Stimulated activated CD4-positive, alpha-beta T cell treated with anti-CD3 and anti-CD28 coated beads, TNF-alpha, amount 100 ng/mL, for 4 hours (primary cell): ENCODE measurements around the gene DCTD.

Experiments used
- DNase-seq, 3 experiments: peaks; one replicate each; pipeline ENCODE4 v3.0.0-alpha.2; 2020; ENCODE audit warnings: low read depth in 3 of 3

DCTD gene

DNA sequence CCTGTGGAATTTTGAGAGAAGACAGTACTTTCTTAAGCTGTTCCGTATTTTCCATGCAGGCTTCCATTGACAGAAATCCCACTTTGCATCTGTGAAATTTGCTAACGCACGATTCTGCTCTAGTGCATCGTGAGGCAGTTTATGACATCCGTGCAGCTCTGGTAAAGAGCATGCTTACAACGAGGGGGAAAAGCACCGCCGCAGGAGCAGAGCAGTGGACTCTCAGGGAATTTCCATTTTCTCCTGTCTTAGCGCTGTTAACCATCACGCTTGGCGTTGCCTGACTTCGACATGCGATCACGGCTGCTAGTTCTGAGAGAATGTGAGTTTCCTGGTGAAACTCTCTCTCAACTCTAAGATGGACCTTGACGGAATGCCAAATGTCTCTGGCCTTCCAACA, 43.9 kb downstream of the DCTD start:
- DNase-seq = no peak

DNA sequence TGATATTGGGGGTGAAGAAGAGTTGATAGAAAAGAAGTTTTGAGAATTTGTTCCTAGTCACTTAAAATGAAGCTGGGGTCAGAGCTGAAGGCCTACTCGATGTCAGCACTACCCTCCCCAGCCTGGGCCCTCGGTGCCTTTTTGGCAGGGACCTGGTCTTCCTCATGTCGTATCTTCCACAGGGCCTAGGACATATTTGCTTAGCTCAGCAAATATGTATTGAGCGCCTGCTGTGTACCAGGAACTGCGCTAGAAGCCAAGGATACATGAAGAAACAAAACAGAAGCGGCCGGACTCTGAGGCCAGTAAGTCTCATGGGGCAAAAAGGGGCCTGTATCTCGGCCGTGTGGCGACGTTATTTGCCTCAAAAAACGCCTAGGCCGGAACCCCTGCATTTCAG, 44.3 kb downstream of the DCTD start:
- no peak for DNase-seq

DNA sequence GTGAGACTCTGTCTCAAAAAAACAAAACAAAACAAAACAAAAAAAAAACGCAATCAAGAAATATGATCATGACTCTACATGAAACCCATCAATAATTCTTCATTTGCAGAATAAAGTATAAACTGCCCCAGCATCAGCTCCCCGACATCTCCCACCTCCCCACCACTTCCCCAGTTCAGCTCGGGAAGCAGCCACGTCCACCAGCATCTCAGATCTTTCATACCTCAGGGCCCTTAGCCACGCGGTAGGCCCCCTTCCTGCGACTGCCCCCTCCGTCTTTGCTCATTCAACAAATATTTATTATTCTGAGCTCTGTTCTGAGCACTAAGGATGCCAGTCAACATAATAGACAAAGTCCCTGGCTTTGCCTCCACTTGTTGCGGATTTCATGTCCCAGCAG, 45.6 kb downstream of the DCTD start:
- no peak for DNase-seq

DNA sequence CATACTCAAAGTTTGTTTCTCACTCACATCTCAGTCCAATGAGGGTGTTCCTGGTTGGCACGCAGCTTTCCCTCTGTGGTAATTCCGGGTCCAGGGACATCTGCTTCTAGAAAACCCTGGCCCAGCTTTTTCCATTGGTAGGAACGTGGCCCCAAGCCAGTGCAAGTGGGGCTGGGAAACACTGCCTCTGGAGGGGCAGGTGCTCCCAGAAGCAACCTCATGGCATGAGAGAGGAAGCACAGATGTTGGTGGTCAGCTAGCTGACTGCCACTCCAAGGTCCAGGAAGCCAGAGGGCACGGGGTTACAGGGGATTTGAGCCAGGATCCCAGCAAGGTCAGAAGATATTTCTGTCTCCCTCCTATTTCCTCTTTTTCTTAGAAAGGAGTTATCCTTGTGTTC, 47.5 kb downstream of the DCTD start:
- DNase-seq = no peak

DNA sequence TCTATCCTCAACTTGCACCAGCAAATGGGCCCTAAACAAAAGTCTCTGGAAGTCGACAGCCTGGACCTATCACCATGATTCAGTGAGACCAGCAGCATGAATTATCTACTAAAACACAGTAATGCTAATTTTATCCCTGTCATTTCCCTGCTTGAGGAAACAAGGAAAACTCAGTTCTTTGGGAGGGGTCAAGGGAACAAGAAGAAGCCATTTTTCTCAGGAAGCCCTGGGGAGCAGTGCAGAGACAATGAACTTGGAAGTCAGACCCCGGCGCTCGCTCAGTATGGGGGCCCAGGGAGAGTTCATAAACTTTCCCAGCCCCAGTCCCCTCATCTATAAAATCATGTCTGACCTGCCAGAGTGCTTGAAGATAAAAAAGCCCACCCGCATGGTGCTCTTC, 50.4 kb downstream of the DCTD start:
- no peak for DNase-seq

DNA sequence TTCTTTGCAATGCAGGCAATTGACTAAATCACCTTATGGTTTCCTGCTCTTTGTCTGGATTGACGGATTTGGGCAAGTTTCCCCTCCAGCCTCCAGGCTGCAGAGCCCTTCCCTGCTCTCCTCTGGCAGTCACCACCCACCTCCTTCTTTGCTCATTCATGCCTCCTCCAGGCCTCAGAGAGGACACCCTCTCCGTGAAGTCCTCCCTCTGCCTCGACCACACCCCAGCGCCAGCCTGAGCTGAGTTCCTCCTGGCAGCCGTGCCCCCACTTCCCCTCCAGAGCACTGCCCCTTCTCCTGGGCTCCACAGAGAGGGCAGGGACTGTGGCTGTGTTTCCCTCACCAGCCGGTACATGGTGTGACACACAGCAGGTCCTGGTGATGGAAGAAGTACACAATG, 53.7 kb downstream of the DCTD start:
- DNase-seq = no peak

DNA sequence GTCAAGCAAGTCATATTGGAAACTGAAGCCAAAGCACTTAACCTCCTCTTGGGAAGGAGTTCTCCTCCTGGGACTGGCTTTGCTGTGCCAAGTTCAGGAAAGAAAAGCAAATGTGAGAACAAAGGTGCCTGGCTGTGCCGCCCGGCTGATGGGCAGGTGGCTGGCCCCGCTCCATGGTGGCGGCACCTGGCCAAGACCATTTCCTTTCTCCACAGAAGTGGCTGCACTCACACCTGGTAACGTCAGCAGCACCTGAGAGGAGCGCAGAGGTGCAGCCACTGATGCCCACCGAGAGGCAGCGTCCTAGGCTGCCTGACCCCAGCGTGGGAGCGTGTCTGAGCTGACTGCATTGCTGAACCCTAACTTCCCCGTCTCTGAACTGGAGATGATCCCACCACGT, 54.3 kb downstream of the DCTD start:
- no peak for DNase-seq

DNA sequence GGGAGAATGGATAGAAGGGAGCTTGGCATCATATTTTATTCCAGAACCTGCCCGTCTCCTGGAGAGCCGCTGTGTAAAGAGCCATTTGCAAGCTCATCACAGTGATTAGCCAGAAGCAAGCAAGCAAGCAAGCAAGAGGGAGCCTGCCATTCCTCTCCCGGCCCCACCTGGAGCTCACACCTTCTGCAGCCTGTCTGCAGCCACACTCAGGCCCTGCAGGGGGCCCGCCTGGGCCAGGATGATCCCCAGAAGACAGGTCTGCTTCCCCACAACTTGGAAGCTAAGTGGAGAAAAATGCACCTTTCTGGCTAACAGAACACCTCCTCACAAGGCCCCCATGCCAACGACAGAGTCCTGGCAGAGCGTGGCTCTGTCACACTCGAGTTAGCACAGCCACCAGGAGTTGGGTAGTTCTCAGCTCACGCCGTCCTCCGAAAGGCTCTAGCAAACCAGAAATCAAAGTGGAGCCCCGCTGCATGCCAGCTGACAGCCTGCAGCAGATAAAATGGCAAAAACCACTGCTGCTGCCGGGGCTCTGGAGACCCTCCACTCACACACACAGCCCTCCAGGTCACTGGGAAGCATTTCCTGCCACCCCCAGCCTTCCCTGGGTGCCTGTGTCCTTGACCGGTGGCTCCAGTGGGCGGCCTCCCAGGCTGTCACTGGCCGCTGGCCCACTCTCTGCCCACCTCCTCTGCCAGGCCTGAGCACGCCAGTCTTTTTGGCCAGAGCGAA, 54.9 kb downstream of the DCTD start:
- DNase-seq = no peak

DNA sequence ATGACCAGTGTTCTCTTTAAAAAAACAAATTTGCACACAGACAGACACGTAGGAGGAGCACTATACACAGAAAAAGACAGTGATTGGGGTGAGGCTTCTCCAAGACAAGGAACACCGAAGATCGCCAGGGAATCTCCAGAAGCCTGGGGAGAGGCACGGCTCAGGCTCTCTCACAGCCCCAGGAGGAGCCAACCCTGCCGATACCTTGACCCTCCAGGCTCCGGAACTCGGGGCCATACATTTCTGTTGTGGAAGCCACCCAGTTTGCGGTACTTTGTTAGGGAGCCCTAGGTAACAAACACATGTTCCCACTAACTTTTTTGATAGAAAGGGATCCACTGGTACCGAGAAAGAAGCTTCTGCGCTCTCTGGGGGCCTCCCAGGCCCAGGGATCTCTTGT, 55.8 kb downstream of the DCTD start:
- no peak for DNase-seq

DNA sequence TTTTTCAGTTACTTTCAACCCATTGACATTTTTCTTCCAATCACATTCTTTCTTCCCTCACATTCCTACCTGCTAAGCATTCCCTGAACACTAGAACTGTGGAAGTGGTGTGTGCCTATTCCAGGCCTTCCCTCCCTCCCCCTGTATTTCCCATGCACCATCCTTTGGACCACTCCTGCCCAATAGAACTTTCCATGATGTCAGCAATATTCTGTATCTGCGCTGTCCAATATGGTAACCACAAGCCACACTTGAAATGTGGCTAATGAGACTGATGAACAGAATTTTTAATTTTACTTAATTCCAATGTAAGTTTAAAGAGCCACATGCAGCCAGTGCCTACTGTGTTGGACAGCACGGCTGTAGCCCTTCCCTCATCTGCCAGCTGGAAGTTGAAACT, 57.5 kb downstream of the DCTD start:
- DNase-seq = no peak

DNA sequence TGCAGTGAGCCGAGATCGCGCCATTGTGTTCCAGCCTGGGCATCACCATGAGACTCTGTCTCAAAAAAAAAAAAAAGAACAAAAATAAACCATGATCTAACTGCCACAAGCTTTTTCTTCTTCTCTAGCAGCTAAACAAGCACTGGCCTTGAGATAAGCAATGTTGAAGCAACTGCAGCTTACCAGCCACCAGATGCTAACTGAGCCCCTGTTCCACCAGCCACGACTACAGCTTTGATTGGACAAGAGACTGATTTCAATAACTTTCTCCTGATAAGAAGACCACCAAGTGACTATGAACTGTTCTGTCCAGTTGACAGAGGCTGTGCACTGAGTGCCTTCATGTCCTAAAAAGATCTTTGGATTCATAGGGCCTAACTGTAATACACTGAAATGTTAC, 58.5 kb downstream of the DCTD start:
- no peak for DNase-seq

DNA sequence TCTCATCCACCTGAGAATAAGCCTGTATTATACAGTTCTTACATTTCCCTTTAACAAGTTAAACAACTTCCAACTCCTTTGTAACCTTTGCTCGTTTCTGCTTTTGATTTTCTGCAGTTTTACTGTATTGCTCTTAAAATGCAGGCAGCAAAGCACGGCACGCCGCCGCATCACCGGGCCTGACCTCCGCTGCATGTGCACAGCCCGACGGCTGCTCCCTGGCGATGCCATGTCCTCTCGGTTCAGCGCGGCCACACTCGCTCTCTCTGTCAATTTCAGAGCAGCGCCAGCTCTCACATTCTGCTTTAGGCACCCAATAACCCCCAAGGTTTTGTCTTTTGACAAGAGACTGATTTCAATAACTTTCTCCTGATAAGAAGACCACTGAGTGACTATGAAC, 60.3 kb downstream of the DCTD start:
- no peak for DNase-seq

DNA sequence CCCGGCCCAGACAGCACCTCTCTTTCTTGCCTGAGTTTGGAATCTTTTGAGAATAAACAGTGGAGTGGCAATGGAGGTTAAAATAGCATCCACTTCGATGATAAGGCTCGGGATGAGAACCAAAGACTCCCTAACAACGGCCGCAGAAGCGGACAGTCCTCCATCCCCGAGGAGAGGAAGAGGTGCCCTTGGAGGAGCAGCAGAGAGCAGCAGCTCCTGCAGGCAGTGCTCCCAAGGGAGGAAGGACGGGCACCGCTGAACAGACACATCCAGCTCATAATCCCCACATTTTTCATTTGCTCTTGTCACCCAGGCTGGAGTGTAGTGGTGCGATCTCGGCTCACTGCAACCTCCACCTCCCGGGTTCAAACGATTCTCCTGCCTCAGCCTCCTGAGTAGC, 61.3 kb downstream of the DCTD start:
- no peak for DNase-seq

DNA sequence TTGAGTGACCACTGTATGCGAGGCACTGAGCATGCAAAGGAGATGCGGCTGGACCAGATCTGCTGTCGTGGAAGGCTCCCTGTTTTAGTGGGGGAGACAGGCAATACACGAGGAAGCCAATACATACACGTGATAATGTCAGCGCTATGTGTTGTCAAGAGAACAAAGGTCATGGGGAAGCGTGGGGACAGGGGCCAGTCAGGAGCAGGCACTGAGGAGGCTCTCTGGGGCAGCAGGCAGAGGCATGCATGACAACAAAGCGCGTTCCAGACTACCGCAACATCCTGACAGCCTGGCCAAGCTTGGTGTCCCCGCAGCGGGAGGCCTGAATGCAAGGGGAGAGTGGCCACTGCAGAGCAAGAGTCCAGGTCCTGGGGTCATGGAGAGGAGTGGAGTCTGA, 61.9 kb downstream of the DCTD start:
- no peak for DNase-seq

DNA sequence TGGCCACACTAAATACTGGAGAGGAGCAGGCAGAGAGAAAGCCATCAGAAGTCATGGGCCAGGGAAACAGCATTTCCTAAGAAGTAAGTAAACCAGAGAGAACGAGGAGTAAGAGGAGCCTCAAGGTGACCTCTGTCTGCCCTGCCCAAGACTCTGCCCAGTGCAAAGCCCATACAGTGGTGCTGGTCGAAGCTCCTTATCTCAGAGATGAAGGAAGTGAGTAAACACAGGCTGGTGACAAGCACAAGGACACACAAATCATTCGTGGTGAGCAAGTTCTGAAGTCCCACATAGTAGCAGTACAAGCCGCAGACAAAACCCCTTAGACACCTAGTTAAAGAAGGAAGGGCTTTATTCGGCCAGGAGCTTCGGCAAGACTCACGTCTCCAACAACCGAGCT, 62.7 kb downstream of the DCTD start:
- DNase-seq = no peak

DNA sequence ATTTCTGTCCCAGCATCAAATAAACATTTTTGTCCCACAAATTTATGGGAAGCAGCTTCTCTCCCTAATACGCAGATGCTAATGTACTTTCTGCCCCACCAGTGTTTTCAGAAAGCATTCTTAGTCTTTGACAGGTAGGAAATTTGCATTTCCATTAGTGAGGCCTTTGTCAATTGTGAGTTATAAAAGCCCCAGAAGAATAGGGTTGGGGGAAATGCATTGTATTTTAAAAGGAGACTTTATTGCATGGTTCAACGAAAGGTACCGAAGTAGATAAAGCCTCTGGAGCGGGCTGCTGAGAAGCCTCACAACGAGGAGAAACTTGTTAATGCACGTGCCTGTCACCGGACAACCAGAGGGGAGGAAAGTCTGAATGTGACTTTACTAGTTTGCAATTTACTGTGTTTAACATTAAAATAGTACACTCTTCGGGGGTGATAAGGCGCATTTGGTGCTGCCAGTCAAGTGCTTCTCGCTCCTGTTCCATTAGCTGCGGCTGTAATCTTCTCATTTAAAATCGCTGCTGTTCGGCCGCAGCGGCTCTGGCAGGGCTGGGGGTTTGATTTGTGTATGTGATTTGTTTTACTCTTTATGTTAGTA, 63.4 kb downstream of the DCTD start:
- no peak for DNase-seq

DNA sequence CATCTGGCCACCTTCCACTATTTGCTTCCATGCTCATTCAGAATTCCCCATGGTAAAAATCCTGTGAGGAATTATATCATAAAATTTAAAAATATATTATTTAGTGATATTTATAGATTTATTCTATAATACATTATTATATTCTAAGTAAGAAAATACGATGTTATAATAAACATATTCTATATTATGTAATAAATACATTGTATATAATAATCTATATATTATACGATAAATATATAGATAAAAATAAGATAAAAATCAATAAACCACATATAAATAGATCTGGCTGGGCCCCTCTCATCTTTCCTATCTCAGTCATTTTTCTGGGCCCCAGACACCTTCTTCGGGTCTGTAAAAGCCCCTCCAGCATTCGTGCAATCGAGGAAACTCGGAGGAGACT, 68.5 kb downstream of the DCTD start:
- no peak for DNase-seq

DNA sequence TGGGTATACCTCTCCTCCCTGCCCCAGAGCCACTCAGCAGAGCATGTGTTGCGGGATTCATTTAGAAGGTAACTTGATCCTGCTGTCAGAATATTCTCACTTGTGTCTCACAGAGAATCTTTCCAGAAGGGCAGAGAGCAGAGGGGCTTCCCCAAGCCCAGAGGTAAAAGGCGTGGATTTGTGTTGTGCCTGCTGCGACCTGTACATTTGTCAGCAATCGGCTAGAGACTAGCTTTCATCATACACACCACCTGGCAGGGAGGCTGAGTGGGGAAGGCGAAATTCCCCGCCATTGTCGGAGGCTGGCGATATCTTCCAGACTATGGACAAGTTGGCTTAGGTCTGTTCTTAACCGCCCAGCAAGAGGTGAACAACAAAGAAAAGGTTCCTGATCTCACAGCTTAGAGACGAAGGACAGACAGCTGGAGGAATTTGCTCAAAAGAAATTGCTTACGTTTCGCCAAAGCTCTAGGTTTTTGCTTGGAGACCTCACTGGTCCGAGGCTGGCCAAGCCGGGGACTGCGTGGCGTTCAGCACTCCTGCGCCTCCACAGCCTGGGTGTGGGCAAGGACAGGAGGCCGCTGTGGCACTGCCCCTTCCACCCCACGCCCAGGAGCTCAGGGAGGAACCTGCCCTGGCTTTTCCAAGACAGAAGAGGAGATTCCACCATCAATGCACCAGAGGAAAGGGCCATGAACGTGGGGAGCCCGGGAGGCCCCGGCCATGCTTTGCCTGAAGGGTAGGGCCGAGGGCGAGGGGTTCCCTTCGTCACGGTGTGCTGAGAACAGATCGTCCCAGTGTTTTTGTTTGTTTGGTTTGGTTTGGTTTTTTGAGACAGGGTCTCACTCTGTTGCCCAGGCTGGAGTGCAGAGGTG, 69.4 kb downstream of the DCTD start:
- DNase-seq = no peak

DNA sequence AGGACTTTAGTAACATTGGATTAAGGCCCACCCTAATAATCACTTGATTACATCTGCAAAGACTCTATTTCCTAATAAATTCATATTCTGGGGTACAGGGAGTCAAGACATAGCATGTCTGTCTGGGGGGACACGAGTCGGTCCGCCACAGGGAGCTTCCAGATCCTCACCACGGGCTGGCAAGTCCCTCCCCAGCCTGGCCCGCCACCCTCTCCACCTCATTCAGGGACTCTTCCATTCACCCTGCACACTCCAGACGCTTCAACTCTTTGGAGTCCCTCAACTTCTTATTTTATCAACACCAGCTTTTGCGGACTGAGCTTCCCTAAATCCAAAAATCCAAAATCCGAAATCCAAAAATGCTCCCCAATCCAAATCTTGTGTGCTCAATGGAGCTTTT, 71.2 kb downstream of the DCTD start:
- DNase-seq = no peak

DNA sequence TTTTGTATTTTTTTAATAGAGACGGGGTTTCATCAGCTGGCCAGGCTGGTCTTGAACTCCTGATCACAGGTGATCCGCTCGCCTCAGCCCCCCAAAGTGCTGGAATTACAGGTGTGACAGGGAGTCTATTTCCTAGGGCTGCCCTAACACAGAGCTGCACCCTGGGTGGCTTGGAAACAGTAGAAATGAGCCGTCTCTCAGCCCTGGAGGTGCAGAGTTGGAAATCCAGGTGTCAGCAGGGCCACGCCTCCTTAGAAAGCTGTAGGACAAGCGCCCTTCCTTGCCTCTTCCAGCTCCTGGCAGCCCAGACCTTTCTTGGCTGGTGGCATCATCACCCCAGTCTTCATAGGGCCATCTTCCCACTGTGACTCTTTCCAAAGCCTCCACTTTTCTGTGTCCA, 71.6 kb downstream of the DCTD start:
- no peak for DNase-seq

DNA sequence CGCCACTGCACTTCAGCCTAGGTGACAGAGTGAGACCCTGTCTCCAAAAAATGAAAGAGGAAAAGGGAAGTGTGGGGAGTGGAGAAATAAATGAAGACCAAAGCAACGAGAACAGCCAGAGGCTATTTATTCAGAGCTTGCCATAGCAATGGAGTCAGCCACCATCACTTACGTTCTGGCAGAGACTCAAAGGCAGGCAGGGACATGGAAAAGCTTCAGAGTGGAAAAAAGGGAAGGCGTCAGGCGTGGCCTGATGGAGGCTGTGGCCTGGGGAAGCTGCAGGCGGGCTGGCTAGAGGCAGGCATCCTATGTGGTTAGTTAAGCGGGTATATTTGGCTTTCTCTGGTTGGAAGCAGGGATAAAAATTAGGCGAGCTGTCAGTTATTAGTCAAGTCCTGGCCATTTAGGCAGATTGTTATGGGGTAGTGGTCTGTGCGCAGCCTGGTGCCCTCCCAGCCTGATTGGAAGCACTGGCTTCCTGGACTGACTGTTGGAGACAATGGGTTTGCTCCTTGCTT, 73.3 kb downstream of the DCTD start:
- DNase-seq = no peak

DNA sequence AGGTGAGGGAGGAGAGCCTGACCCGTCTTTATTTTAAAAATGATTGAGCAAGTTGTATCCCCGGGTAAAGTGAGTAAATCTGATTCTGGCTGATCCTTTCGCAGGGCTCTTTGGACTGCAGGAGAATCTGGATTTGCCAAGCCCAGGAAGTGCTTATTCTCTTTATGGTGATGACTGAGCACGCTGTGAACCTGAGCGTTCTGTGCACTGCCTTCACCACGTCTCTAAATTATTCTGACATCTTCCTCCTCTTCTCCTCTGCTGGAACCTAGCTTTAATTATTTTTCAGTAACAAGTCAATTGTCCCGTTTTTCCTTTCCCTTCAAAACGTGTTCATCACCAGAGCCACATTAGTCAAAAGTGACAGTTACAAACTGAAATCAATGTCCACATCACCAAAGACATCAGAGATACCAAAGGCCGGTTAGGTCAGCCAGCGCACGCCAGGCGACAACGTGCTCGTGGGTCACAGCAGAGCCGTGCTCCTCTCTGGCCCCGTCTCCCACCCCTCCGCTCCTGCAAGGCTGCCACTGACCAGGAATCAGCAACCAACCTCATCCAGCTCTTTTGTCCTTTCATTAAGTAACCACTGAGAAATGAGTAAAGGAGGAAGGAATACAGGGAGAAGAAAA, 74.3 kb downstream of the DCTD start:
- DNase-seq = no peak
